ENCODE data around the gene HEMK1. TPM values are rescaled to one million over a fixed set of nuclear protein-coding genes. Genes with fewer than 3 reads are reported as not detected.

HEMK1 gene
- total RNA-seq, 1 experiment from 2014 or later = 22.2 TPM

DNA sequence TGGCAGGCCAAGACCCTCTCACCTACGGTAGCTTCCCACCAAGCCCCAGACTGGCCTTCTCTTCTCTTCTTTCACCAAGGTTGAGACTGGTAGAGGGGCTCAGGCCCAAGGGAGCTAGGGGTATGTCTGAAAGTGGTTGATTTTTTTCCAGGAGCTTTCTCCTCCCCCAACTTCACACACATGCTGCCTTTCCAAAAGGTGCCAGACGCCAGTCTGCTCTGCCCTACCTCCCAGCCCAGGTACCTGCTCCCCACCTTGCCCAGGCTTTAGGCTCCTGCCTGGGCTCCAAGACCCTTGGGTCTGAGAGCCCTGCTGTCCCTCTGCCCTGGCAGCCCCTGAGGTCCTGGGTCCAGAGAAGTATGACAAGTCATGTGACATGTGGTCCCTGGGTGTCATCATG is 76.1 kb downstream of the HEMK1 start:
- peaks cover 4% of the 10 kb centered on the region; the same call in 1 of the 2 replicates for H3K79me2 ChIP-seq (ENCODE audit: low read length)
- H3K9ac ChIP-seq (ENCODE audit: low read length) = no peak overlapping the region
- ChIA-PET CTCF (no interaction called here), POLR2A (ENCODE audit: unreplicated experiment) (no interaction called here)
- H3K36me3 ChIP-seq (ENCODE audit: low read depth, low read length) = peaks cover 50% of the 10 kb centered on the region
- H3K9me3 ChIP-seq (ENCODE audit: low read length) = no peaks in the 10 kb centered on the region
- H3K9me2 ChIP-seq (replicated peaks; ENCODE audit: low read length) = no peaks in the 10 kb centered on the region
- H3F3A ChIP-seq (ENCODE audit: low read length, unreplicated experiment) = no peaks in the 10 kb centered on the region
- BruUV-seq (replicated peaks) = no TSS peak
- H3K4me3 ChIP-seq (ENCODE audit: low read length) = no peak overlapping the region
- H3K4me1 ChIP-seq (ENCODE audit: insufficient read depth, low read length) = no peaks in the 10 kb centered on the region
- no peaks in the 10 kb centered on the region for H3K27me3 ChIP-seq (ENCODE audit: low read length)
- H2AFZ ChIP-seq (ENCODE audit: low read length) = no peak overlapping the region
- H3K4me2 ChIP-seq (ENCODE audit: low read length) = no peak overlapping the region
- intact Hi-C loops (cut with micrococcal nuclease) = no loop called here
- no peak for ATAC-seq
- DNase-seq = no peak
- H4K20me1 ChIP-seq (ENCODE audit: low read length) = no peaks in the 10 kb centered on the region
- TF ChIP-seq EZH2phosphoT487 (IDR thresholded peaks at IDR 0.05; ENCODE audit: borderline replicate concordance, low read length) = no peak
- H3K27ac ChIP-seq (ENCODE audit: low read length) = no peak overlapping the region

Other genes starting within 250 kb of the HEMK1 start
- 97.8 and 111 TPM in 2 replicates for gene HYAL2, start 246.8 kb upstream of the HEMK1 start, total RNA-seq (2014; rRNA removed)
- 143 and 156 TPM in 2 replicates for gene TUSC2, start 241.3 kb upstream of the HEMK1 start, total RNA-seq (2014; rRNA removed)
- gene RASSF1, start 228.7 kb upstream of the HEMK1 start, total RNA-seq (2014; rRNA removed) = 20.0 and 21.4 TPM in 2 replicates
- gene ZMYND10, start 223.8 kb upstream of the HEMK1 start, total RNA-seq (2014; rRNA removed) = 1.6 and 3.9 TPM in 2 replicates
- 40.9 and 56.9 TPM in 2 replicates for gene NPRL2, start 218.7 kb upstream of the HEMK1 start, total RNA-seq (2014; rRNA removed)
- gene CYB561D2, start 218.7 kb upstream of the HEMK1 start, total RNA-seq (2014; rRNA removed) = 37.1 and 44.3 TPM in 2 replicates
- 54.9 and 56.6 TPM in 2 replicates for gene TMEM115, start 210.0 kb upstream of the HEMK1 start, total RNA-seq (2014; rRNA removed)
- 0.17 and 0.44 TPM in 2 replicates for gene CACNA2D2, start 65.9 kb upstream of the HEMK1 start, total RNA-seq (2014; rRNA removed)
- gene C3orf18, start 1.8 kb upstream of the HEMK1 start, total RNA-seq (2014; rRNA removed) = 31.2 and 33.9 TPM in 2 replicates
- 1.6 and 2.3 TPM in 2 replicates for gene CISH, start 42.3 kb downstream of the HEMK1 start, total RNA-seq (2014; rRNA removed)
- gene MAPKAPK3, start 47.6 kb downstream of the HEMK1 start, total RNA-seq (2014; rRNA removed) = 142 and 174 TPM in 2 replicates
- under 0.01 and 0.15 TPM in 2 replicates for gene DOCK3, start 105.4 kb downstream of the HEMK1 start, total RNA-seq (2014; rRNA removed)